NOMO-1 treated with dmso at 0.1 percent for 144 hours (cell line): ENCODE measurements around the gene TBX6.
"Not testable (repeated sequence)": the region's sequence is repeated elsewhere in the genome, so short reads cannot be mapped to it uniquely, and the experiment has no call there.

Experiments used
- DNase-seq: peaks from one replicate; lab custom pipeline; 2025; ENCODE audit not compliant: unreplicated experiment; lab: John Stamatoyannopoulos, UW

The TBX6 gene

DNA sequence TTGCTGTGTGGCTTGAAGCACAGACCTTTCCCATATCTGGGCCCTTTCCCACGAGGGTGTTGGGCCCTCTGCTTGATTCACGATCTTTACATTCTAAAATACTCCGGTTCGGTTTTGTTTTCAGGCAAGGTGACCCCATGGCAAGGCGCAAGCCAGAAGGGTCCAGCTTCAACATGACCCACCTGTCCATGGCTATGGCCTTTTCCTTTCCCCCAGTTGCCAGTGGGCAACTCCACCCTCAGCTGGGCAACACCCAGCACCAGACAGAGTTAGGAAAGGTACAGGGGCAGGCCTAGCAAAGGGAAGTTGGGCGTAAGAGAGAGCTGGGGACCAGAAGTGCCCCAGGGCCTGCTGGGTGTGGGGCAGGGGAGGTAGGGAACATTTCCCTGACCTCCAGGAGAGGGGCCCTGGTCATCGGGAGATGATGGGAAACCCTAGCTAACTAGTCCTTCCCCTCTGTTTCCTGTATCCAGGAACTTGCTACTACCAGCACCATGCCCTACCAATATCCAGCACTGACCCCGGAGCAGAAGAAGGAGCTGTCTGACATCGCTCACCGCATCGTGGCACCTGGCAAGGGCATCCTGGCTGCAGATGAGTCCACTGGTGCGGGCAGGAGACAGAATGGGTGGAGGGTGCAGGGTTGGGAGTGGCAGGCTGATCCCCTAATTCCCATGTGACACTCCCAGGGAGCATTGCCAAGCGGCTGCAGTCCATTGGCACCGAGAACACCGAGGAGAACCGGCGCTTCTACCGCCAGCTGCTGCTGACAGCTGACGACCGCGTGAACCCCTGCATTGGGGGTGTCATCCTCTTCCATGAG is 24.8 kb downstream of the TBX6 start:
- DNase-seq, result no peak

DNA sequence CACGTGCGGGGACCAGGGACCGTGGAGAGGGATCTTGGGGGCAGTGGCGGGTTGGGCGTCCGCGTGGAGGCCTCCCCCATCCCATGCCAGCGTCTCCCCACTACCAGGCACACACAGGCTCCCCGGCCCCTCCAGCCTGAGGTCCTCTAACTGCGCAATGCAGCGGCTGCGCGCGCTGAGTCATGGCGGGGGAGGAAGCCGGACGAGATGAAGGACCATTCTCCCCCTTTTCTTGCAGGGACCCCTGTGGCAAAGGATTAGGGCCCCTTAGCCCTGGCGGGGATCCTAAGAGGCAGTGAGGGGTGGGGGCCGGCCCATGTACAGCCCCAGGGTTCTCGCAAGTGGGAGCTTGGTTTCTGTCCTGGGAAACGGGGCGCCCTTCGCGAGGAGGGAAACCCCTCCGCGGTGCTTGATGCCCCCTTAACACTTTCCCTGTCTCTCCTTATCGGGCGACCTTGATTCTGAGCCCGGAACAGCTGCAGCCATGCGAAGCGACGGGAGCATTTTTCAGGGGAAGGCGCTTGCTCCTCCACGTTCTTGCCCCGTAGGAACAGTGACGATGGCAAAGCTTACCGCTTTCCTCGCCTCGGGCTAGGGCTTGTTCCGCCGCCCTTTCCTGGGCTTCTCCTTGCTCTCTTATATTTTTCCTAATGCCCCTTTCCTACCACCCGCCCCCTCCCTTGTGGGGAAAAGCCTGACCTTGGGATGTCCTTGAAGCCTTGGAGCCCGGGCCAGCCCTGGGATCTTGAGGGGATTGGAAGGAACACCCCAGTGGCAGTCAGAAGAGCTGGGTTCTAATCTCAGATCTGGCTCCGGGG is 25.6 kb downstream of the TBX6 start:
- peak; percentile 21 for DNase-seq

DNA sequence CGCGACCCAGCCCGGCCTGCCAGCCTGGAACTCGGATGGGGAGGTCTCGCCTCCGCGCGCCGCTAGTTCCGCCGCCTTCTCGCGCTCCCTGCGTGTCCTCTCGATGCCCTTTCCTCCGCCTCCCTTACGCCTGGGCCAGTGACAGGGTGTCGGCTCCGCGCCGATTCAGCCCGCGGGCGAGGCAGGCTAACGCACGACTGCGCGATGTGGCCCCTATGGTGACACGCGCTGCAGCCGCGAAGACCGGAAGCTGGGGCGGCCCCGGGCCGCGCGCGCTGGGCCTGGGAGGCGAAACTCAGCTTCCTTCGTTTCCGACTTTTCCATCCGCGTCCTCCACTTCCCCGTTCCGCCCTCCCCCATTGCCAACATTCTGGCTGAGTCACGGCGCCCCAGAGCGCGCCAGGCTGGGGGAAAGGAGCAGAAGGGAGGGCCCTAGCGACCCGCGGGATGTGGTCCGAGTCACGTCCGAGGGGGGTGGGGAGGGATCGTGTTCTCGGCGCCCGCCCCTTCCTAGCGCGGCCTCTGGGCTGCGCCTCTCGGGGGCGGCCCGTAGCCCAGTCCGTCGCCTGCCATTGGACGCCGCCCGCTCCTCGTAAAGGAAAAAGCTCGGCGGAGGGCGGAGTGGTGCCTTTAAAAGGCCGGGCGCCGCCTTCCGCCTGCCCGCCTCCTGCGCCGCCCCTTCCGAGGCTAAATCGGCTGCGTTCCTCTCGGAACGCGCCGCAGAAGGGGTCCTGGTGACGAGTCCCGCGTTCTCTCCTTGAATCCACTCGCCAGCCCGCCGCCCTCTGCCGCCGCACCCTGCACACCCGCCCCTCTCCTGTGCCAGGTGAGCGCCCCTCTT is 26.4 kb downstream of the TBX6 start, which contains the start of gene ALDOA:
ALDOA (plus strand) TSS at position 659 of the 841 bp plus-strand sequence. CDS start 1,138 bp downstream, outside the sequence.
- peak; percentile 99 for DNase-seq

DNA sequence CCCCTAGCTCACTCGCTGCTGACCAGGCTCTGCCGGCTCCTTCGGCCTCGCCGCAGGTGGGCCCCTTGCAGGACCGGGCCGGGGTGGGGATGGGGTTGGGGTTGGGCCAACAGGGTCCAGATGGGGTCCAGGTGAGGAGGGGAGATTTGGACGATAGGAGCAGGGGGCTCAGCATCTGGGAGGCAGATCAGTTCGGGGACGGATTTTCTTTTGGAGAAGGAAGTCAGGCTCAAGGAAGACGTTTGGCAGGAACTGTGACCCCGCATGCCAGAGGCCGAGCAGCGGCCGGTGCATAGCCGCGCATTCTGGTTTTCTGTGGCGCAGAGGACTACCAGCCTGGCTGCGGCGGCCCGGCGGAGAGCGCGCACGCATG is 27.0 kb downstream of the TBX6 start:
- DNase-seq, result no peak

DNA sequence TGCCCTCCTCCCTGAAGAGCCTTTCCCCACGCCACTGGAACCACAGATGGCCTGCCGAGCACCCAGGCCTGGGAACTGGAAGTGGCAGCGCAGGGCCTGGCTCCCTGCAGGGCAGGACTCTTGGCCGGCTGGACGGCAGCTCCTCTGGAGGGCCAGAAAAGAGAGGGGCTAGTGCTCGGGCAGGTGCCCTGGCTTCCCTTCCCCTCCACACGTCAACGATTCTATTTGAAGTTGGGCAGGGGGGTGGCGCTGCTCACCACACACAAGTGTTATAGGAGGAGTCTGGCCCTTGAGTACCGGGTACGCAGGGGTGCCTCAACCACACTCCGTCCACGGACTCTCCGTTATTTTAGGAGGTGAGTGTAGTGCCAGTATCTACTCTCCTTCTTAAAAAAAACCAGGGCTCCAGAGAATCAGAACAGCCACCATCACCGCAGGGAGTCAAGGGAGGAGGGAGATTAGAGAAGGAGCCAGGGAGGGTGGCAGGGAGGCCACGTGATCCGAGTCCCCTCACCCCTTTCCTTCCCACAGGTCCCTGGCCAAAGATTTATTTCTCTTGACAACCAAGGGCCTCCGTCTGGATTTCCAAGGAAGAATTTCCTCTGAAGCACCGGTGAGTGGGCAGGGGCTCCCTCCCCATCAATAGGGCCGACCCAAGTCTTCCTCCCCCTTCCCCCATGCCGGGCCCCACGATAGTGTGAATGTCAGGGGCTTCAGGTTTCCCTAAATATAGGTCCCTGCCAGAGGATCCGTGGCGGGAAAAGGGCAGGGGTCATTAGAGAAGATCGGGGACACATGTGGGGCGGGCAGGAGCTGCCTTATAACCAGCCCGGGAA is 27.6 kb downstream of the TBX6 start:
- DNase-seq, result peak; percentile 77

DNA sequence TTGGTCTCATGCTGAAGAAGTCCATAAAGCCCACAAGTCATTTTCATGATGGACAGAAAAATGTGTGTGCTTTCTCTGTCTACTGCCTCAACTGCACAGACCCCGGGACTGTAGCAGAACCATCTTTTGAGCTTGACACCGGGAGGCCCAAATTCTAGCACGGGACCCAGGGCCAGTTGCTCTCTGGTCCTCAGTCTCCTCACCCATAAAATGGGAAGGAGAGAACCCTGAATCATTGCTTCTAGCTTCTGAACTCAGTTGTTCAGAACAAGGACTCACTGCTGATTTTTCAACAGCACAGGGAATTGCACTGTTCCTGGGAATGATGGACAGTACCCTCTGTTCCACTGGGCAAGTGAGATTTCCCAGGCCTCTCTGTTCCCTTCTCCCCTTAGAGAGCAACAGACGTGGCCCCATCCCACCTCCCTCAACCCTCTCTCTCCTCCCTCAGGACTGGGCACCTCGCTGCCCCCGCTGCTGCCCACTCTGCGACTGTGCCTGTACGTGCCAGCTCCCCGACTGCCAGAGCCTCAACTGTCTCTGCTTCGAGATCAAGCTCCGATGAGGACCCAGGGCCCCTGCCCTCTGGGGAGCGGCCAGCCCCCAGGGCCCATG is 28.3 kb downstream of the TBX6 start:
- DNase-seq, result no peak

DNA sequence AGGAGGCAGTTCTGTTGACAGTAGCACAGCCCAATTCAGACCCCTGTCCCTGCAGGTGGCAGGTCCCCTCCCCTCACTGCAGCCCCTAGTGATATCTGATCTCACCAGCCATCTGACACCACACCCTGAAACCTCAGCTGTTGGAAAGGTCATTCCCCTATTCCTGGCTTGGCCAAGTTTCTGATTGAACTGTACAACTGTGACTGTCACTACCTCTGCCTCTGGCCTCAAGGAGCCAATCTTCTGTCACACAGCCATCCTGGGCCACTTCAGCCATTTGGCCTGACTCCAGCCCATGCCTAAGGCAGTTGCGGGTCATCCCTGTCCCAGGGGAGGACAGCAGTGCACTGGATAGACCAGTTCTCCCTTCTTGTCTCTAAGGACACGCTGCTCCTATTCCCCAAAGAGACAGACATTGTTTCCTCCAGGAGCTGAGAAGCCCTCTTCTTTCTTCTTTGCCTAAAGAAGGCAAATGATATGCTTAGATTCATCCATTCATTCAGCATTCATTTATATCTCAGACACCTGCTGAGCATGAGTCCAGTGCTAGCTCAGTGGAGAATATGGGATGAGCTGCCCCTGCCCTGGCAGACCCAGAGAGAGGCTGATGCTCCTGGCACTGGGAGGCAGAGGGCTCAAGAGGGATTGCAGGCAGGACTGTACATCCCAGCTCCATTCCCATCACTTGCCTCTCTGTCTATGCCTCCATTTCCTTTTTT is 30.7 kb downstream of the TBX6 start:
- no peak for DNase-seq

DNA sequence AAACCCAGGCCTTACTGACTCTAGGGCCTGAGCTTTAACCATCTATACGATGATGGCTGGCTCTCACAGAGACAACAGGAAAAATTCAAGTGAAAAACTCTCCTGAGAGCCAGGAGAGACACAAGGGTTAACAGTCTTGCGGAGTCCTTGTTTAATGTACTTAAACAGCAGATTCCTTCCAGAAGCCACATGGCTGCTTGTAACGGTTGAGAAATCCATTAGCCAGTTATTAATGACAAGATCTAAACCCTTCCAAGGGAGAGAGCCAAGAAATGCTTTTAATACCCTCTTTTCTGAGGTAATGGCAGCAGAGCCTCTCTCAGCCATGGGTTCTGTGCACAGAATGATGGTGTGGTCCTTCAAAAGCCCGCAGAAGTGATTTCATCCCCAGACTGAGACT is 31.4 kb downstream of the TBX6 start:
- DNase-seq, result no peak

DNA sequence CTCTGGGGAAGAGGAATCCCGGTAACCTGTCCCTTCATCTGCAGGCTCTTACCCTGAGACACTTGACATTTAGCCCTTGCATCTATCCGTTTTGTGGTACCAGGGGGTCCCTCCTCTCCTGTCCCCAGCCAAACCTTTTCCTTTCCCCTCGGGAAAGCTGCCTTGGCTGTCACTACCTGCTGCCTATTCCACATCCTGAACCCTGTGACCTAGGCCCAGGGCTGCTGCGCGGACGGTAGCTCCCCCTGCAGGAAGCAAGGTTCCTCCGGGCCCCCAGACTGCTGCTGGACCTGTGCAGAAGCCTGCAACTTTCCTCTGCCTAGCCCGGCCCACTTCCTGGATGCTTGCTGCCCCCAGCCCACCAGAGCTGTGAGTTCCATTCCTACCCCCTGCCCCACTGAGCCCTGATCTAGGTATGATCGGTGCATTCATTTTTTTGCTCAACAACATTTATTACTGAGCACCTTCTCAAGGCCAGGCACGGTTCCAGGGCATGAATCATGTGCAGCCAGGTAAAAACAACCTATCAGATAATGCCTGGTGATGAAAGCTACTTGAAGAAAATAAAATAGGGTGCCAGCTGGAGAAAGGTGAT is 36.7 kb downstream of the TBX6 start:
- no peak for DNase-seq

DNA sequence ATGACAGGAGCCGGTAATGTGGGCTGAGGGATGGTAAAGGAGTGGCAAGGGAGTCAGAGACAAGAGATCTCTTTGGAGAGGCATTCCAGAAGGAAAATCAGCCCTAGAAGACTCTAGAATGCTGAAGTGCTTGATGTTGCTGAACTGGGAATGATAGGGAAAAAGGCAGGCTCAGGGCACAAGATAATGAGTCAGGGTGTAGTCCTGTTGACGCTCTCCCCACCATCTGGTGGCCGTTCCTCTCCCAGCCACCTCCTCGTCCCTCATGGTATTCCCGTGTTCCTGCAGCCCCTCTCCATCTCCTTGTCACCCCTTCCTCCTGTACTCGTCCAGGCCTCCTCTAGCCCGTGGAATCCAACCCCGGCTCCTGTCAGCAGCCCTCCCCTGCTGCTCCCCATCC is 37.3 kb downstream of the TBX6 start:
- DNase-seq, result no peak

DNA sequence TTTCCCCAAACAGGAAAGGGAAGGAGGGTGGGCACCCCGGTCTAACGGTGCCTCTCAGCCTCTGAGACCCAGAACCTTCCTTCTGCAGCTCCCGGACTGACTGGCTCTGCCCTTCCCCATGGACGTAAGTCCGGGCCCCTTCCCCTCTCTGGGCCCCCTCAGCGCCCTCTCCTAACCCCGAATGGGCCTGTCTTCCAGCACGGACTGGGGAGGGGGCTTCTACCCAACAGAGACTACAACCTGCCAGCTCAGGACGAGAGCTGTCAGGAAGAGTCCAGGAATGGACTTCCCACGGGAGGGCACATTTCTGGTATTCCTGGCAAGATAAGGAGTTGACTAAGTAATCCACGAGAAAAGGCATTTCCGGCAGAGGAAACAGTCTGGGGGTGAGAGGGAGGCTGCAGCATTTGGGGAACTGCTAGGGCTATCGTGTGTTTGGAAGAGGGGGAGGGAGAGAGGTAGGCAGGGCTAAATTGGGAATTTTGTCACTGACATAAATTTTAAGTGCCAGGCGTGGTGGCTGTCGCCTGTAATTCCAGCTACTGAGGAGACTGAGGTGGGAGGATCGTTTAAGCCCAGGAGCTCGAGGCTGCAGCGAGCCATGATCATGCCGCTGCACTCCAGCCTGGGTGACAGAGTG is 38.2 kb downstream of the TBX6 start:
- DNase-seq, result no peak

DNA sequence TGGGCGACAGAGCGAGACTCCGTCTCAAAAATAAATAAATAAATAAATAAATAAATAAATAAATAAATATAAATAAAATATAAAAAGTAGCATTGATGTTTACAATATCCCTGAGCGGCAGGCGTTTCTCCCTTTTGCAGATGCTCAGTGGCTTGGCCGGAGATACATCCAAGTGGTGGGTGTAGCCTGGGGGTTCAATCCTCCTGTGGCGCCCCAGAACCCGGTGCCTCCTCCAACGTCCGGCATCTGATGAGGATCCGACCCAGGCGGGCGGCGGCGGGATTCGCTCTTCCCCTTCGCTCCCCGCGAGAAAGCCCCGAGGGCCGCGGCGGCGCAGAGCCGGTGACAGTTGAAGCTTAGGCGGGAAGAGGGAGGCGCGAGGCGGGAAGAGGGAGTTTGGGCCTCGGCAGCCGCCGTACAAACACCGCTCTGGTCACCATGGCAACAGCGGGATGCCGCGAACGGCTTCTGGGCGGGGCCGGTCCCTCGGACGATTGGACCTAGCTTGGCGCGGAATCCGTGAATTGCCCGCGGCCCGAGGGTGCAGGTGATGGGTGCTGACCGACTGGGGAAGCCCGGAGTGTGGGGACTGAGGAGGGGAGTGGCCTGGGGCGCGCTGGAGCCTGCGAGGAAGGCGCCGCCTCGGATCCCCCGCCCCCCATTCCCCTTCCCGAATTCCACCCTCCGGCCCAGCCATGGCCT is 38.9 kb downstream of the TBX6 start:
- DNase-seq, result peak; percentile 88

DNA sequence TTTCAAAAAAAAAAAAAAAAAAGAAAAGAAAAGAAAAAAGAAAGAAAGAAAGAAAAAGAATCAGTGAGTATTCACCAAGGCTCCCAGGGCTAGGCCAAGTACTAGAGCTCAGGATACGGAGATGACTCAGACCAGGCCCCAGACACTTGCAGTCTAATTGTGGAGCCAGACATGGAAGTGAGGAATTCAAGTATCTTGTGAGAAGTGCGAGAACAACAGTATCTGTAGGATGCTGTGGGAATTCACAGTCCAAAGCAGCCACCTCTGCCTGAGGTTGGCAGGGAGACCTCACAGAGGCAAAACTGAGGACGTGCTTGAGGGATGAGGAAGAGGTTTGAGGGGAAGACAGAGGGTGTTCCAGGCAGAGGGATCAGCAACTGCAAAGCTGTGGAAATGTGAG is 40.2 kb downstream of the TBX6 start:
- DNase-seq, result no peak

DNA sequence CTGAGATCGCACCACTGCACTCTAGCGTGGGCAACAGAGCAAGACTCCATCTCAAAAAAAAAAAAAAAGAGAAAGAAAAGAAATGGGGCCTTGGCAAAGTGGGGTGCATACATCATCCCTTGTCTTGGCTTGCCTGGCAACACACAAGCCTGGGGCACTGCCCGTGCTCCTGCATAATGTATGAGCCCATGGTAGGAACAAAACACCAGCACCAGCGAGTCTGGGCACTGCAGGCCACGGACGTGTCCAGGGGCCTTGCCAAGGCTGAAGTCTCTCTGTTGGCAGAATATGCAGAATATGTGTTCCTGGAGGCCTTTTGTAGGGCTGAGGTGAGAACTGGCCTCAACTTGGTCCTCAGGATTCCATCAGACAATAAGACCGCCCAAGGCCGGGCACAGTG is 41.9 kb downstream of the TBX6 start:
- no peak for DNase-seq

DNA sequence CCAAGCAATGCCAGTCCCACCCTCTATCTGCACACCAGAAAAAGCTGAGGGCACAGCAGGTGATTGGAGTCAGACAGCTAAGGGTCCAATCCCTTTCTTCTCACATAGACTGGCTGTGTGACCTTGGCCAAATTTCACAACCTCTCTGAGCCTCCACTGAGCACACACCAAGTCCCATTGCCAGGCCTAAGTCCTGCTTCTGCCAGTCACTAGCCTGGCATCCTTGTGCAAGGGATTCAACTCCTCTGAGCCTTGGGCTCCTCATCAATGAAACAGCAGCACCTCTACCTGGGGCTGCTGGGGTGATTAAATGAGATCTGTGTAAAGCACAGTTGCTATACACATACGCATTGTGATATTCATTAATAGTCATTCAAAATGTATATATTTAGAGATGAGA is 45.1 kb downstream of the TBX6 start:
- DNase-seq, result no peak

DNA sequence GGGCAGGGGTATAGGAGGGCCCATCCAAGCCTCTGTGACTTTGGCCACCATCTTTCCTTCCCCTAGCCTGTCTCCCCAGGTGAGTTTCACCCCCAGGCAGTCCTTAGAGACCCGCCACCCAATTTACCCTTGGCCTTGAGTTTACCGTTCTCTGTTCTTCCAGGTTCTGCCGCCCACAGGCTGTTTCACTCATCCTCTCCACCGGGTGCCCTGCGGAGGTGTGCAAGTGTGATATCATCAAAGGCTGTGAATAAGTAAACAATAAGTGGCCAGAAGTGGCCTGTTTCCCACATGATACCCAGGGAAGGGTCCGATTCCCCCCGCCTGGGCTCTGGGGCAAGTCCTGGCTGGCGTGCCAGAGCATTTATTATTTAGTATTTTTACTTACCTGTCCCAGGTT is 45.5 kb downstream of the TBX6 start:
- DNase-seq, result no peak

DNA sequence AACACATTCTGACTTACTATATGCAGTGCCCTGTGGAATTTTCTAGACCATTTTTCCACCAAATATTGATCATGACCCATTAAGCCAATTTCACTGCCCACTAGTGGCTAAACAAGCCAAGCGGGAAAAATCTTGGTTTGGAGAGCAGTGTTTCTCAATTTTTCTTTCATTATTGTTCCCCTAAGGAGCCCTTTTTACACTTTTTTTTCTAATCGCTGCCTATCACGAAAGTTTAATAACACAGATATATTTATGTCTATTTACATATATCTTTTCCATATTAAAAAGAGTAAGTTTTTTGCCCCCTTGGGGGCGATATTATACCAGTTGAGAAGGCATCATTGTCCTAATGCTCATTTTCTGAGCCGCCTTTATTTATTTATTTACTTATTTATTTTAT is 49.9 kb downstream of the TBX6 start:
- no peak for DNase-seq

DNA sequence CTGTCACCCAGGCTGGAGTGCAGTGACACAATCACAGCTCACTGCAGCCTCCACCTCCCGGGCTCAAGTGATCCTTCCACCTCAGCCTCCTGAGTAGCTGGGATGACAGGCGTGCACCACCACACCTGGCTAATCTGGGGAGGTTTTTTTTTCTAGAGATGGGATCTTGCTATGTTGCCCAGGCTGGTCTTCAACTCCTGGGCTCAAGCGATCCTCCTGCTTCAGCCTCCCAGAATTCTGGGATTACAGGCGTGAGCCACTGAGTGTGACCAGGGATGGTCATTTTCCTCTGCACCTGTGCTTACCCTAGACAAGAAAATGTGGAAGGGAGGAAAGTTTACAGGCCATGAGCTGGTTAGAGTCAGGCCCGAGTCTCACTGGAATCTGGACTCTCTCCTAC is 51.0 kb downstream of the TBX6 start:
- not testable (repeated sequence) for DNase-seq
